PFSK-1 (cell line): ENCODE results near the gene ZBTB37.

Source experiments
- FOXP2 ChIP-seq: optimal IDR thresholded peaks from 2 replicates; pipeline ENCODE3; 2011; ENCODE audit warnings: borderline replicate concordance, control low read depth, inconsistent platforms; ENCODE audit not compliant: insufficient read depth; ENCODE audit errors: extremely low read length, extremely low read depth
- POLR2AphosphoS5 ChIP-seq: IDR thresholded peaks from 2 replicates; pipeline ENCODE4 v1.6.1; 2012; ENCODE audit warnings: low read depth, mild to moderate bottlenecking, control low read depth, low read length, moderate library complexity
- SIN3A ChIP-seq: IDR thresholded peaks from 2 replicates; pipeline ENCODE4 v1.6.1; 2012; ENCODE audit warnings: mild to moderate bottlenecking, low read length, moderate library complexity, borderline replicate concordance; ENCODE audit not compliant: insufficient read depth
- TAF1 ChIP-seq: IDR thresholded peaks from 2 replicates; pipeline ENCODE4 v1.6.1; 2012; ENCODE audit warnings: low read length, control low read depth, borderline replicate concordance; ENCODE audit not compliant: insufficient read depth
- TF ChIP-seq, protein P1 (sequence below), 2 experiments: IDR thresholded peaks; 2 replicates each; pipeline versions ENCODE4 v1.6.1 to v1.8.0; 2011 to 2012; ENCODE audit warnings: low read depth in 2 of 2, low read length in 2 of 2, control low read depth in 1 of 2, inconsistent platforms in 1 of 2, mild to moderate bottlenecking in 1 of 2, moderate library complexity in 1 of 2; ENCODE audit not compliant: insufficient read depth in 1 of 2

DNA sequence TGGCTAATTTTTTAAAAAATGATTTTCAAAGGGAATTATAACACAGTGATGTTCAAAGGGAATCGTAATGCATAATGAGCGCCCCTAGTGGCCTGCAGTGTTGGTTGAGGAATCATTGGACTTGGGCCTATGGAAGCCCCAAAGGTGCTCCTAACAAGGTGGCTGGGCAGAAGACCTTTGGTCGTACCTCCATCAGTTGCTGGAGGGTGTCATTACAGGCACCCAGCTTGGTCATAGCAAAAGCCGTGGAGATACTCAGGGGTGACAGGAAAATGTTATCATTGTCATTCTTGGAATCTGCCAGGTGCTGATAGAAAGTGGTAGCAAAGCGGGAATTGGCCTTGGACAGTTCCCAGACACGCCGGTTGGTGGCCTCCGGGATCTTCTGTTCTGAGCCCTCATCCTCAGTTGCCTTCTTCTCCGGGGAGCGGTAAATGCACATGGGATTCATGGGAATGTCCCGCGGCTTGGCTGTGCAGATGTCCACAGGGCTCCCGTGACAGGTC lies 46.2 kb downstream of the ZBTB37 start:
- TF ChIP-seq POLR2AphosphoS5 (no peak), FOXP2 (no peak), TAF1 (no peak), SIN3A (no peak)
- TF ChIP-seq, protein P1, sequence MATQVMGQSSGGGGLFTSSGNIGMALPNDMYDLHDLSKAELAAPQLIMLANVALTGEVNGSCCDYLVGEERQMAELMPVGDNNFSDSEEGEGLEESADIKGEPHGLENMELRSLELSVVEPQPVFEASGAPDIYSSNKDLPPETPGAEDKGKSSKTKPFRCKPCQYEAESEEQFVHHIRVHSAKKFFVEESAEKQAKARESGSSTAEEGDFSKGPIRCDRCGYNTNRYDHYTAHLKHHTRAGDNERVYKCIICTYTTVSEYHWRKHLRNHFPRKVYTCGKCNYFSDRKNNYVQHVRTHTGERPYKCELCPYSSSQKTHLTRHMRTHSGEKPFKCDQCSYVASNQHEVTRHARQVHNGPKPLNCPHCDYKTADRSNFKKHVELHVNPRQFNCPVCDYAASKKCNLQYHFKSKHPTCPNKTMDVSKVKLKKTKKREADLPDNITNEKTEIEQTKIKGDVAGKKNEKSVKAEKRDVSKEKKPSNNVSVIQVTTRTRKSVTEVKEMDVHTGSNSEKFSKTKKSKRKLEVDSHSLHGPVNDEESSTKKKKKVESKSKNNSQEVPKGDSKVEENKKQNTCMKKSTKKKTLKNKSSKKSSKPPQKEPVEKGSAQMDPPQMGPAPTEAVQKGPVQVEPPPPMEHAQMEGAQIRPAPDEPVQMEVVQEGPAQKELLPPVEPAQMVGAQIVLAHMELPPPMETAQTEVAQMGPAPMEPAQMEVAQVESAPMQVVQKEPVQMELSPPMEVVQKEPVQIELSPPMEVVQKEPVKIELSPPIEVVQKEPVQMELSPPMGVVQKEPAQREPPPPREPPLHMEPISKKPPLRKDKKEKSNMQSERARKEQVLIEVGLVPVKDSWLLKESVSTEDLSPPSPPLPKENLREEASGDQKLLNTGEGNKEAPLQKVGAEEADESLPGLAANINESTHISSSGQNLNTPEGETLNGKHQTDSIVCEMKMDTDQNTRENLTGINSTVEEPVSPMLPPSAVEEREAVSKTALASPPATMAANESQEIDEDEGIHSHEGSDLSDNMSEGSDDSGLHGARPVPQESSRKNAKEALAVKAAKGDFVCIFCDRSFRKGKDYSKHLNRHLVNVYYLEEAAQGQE (IDR thresholded peaks at IDR 0.05; ENCODE audit: insufficient read depth in 1 of 2, low read depth in 2 of 2, low read length in 2 of 2) = 0 out of 4 replicates have a peak, but pooled peaks of 1 of the 2 experiments have one; percentile 13
